ENCODE data around the gene ORM2.
A peak's percentile ranks its signal among the peaks of the same experiment; 100 is the strongest.
"Not testable (repeated sequence)": the region's sequence is repeated elsewhere in the genome, so short reads cannot be mapped to it uniquely, and the experiment has no call there.

ORM2 gene

DNA sequence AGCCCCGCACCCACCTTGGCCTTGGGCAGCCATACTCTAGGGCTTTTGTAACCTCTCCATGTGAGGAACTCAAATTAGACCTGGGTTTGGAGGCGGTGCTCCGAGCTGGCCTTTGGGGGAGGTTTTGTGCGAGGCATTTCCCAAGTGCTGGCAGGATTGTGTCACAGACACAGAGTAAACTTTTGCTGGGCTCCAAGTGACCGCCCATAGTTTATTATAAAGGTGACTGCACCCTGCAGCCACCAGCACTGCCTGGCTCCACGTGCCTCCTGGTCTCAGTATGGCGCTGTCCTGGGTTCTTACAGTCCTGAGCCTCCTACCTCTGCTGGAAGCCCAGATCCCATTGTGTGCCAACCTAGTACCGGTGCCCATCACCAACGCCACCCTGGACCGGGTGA, at the start of gene ORM2:
Gene ORM2 (plus strand): TSS at position 245 of the 398 bp plus-strand sequence. CDS start 36 bp downstream, at position 281.
- not testable (repeated sequence) for DNase-seq

DNA sequence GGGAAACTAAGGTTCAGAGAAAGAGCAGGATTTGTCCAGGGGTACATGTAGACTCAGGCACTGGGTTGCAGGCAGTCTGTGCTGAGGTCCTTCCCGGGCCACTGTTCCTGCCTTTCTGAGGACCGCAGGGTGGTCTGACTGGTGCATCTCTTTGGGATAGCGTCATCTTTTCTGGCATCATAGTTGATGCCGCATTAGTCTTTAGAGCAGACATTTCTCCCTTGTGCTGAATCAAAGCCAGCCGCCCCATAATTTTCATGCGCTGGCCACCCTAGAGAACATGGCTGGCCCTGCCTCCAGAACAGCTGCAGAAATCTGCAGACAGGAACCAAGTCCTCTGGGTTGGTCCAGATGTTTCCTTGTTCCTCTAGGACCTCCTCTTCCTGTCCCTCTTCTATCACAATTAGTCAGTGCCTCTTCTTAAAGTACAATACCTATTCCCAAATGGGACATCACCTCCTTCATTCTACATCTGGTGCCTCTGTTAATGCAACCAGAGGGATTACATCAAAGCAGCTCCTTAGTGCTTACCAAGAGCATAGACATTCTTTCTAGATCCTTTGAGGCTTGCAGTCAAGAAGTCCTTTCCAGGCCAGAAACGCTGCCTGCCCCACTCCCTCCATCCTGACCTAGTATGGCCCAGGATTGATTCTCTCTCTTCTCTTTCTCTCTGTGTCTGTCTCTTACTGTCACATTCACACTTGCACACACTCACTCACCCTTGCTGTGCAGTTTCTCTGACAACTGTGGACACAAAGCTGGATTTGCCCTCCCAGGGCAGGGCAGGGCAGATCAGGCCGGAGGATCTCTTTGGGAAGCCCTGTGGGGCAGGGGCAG, 48.8 kb upstream of the ORM2 start:
- DNase-seq, result no peak

DNA sequence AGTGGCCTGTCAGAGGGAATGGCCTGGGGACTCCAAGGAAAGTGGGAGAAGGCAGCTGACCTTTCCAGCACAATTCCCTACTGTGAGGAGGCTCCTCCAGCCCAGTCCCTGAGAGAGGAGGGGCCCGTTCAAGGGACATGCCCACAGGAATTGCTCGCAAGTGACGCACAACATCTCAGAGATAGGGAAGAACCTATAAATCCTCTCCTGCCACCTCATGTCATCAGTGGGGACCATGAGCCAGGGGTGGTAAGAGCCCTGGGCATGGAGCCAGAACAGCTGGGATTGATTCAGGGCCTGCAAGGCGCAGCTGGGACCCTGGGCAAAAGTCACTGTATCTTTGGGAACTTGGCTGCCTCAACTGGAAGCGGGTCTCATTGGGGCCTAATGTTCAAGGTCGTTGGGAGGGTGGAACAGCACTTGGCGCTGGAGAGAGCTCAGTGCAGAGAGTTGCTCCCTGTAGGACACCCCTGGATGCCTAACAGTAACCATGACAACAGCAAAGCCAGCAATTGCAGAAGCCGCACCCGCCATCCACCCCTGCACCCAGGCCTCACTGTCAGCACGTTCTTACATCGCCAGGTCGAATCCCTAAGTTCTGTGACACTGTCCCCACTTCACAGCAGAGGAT, 48.1 kb upstream of the ORM2 start:
- DNase-seq, result no peak

DNA sequence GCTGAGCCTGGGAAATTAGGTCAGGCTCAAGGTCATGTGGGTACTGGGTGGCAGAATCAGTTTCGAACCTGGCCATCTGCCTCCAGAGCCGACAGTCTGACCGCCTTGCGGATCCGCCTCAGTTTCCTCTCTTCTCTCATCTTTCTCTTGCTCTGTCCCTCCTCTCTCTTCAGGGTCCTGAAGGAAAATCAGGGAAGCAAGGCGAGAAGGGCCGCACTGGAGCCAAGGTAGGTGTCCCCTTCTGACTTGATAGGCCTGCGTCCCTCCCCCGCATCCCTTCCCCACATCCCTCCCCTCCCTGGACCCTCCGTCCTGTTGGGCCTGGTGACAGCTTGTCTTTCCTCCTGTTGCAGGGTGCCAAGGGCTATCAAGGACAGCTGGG, 47.6 kb upstream of the ORM2 start:
- DNase-seq, result no peak

DNA sequence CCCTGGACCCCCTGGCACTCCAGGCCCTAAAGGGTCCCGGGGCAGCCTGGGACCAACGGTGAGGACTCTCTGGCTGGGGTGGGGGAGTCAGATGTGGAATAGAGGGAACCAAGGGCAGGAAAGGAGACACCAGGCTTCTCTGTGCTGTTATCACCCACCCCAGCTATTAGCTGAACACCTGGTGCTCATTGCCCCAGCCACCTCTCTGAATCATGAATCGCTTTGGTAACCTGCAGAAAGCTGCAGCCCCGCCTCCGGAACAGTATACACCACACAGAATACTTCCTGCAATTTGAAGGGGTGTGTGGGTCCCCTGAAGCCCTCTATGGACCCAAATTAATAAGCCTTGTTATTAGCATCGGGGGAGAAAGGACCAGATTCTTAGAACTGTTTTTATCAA, 47.2 kb upstream of the ORM2 start:
- no peak for DNase-seq

DNA sequence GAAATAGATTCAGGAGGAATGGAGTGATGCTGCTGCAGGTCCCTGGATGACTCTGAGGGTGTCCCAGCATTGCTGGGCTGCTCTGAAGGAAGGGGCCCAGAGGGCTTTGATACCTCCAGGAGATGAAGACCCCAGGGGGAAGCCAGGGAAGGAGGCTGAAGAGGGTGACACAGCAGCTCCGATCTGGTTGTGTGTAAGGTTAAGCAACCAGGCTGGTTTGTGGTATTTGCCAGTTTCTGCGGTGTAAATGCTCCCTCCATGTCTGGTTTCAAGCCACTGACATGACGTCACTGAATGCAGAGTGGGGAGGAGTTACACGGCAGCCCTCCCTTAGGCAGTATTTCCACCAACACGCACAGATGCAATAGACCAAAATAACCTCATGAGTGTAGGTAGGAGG, 46.7 kb upstream of the ORM2 start:
- DNase-seq, result no peak

DNA sequence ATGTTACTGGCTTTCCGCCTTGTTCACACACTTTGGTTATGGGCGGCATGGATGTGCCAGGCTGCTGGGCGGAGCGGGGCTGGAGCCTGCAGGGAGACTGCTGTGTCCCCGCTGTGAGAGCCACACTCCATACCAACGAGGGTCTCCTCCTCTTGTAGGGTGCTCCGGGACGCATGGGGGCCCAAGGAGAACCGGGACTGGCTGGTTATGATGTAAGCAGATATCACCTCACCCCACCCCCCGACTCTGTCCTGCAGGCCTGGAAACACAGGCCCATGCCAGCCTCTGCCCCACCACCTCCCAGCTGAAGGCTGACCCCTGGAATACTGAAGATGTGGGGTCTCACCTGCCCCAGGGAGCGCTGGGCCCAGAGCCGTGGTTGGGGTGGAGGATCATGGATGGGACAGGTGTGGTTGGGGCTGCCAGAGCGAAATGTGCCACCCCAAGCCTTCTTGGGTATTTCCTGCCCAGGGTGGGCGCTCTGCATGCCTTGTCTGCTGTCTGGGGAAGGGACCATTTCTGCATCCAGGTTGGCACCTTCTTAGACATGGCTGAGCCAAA, 46.0 kb upstream of the ORM2 start:
- DNase-seq, result no peak

DNA sequence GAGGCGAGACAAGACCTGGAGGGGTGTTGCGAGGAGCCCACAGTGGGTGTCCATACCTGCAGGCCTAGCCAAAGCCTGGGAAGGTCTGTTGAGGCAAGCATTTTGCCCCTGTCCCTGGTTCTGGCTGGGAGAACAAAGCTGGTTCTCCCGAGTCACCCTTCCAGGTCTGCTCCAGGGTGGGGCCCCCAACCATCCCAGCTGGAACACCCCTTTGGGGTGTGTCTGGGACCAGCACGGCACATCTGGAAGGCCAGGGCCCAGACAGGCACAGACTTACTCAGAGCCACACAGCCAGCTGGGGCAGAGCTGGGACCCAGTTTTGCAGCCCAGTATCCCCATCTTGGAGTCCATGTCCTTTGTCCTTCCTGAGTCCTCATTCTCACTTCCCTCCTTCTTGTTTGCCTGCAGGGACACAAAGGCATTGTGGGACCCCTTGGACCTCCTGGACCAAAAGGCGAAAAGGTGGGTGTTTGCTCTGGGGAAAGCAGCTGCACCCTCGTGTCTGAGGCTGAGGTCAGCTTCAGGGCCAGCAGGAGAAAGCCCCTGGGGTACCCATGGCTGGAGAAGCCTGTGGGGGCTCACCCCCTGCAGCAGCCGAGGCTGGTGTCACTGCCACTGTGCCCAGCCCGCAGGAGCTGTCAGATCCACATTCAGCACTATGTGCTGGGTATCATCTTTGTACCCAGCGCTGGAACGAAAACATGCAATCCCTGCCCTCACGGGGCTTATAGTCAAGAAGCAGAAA, 45.2 kb upstream of the ORM2 start:
- no peak for DNase-seq

DNA sequence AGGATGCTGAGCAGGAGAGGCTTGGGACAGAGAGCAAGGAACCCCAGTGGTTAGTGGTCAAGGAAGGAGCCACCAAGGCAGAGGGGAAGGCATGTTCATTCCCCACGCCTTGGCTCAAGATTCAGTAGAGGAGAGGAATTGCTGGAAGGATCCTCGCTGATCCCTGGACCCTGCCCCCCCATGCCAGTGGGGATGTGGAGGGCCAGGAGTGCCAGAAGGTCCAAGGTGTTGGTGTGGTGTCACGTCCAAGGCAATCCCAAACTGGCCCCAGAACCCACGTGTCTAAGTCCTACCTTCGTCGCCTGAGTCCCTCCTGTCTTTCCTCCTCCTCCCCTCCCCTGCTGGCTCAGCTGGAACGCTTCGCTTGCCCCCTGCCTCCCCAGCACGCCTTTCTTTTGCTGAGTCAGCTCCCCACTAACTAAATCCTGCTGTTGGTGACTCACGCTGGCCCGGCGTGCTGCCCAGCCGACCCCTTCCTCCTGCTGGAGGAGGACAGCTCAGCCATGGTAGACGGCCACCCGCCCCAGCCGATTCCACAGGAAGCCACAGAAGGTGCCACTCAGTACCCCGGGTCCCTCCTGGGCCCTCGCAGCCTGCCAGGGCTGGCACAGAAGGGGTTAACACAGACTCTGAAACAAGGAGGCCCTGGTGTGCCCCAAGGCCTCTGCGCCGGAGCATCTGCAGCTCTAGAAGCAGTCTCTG, 44.4 kb upstream of the ORM2 start:
- peak; percentile 35 for DNase-seq

DNA sequence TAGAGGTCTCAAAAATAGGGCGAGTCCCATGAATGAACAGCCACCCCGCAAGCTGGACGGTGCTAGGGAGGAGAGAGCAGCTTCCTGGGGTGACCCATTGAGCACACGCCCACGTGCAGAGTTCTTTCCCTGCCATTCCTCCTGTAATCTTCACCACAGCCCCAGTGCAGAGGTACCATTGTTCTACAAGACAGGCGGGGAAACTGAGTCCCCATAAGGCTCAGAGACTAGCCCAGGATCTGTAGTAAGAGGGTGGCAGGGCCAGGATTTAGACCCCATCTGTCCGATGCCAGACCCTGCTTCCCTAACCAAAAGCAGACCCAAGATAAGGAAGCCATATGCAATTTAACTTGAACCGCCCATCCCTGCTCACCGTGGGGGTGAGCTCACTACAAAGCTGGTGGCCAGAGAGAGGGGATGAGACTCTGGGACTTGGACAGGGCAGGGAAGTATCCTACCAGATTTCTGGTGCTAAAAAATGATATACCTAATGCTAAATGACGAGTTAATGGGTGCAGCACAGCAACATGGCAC, 43.5 kb upstream of the ORM2 start:
- DNase-seq, result peak; percentile 36

DNA sequence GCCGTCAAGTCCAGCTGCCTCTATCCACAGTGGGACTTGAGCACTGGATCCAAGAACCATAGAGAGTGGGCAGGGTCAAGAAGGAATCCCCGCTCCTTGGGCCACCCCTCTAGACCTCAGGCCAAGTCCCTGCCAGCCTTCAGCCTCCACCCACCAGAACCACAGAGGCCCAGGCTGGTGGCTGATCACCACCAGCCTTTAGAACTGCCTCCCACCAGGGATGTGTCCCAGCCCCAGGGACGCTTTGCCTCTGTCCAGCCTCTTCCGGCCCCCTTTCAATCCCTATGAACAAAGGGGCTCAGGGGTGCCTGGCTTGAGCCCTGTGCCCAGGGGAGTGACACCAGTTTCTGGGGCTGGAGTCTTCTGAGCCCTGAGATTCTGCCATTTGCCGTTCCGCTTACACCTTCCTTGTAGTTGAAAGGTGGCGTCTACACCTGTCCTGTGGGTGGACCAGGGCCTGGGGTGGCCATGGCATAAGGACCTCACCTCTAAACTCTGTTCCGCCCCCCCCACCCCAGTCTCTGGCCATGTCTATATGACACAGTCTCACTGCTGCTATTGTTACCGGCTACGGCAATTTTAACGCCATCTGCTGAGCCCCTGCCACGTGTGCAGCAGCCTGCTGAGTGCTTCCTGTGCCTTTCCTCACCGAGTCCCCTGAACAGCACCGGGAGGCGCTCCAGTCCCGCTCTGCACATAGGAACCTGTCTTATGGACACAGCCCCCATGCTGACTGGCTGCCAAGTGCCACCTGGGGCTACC, 42.5 kb upstream of the ORM2 start:
- peak; percentile 43 for DNase-seq

DNA sequence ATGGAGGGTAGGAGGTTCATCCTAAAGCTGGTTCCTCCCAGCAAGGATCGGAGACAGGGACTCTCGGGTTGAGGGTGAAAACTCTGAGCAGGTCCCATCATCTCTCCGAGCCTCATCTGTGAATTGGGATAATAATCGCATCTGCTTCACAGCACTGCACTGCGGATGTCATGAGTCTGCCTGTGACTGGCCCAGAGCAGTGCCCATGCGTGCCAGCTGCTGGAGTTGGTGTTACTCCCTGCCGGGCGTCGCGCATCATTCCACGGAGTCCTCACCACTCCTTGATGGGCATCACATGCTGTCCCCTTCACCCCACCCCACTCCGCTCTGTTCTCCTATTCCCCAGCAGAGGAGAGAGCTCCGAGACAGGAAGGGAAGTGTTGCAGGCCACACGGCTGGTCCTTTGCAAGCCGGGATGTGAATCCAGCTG, 41.9 kb upstream of the ORM2 start:
- no peak for DNase-seq

DNA sequence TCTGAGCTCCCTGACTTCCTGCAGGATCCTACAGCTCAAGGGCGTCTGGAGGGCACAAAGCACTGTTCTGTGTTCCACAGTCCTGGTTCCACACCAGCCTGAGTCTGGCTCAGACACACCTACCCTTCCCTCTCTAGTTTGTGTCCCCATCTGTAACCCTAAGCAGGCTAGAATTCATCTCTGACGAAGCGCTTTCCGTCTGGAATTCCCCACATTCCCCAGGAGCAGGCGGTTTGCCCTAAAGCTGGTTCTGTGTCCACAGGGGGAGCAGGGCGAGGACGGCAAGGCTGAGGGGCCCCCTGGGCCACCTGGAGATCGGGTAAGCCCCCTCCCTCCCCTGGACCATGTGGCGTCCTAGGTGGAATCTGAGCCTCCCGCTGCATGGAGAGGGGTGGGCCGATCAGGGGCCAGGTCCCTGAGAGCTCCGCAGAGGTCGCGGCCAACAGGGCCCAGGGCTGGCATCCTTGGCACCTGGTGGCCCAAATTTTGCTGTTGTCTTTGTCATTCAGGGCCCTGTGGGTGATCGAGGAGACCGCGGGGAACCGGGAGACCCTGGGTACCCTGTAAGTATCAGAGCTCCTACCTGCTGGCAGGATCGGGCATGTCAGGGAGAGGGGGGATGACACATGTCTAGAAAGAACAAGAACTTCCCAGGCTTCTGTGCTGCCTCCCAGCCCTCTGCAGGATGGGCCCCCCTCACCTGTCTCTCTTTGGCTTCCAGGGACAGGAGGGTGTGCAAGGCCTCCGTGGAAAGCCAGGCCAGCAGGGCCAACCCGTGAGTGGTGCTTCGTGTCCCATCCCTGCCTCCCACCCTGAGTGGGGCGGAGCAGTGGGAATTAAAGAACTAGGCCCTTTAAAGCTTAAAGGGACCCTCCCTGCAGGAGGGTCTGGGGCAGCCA, 41.2 kb upstream of the ORM2 start:
- peak; percentile 43 for DNase-seq

DNA sequence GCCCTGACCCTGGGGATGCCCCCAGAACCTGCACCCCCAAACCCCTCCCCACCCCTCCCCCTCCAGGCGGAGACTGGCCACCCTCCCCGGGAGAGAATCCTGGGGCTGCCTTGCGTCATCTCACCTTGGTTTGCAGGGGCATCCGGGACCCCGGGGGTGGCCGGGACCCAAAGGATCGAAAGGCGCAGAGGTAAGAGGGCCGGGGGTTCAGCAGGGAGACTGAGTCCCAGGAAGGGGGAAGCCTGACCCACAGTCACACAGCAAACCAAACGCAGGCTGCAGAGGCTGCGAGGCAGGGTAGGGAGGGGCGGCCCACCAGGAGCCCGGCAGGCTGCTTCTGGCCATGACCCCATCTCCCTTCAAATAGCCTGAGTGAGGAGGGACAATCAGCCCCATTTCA, 40.6 kb upstream of the ORM2 start:
- peak; percentile 8 for DNase-seq

DNA sequence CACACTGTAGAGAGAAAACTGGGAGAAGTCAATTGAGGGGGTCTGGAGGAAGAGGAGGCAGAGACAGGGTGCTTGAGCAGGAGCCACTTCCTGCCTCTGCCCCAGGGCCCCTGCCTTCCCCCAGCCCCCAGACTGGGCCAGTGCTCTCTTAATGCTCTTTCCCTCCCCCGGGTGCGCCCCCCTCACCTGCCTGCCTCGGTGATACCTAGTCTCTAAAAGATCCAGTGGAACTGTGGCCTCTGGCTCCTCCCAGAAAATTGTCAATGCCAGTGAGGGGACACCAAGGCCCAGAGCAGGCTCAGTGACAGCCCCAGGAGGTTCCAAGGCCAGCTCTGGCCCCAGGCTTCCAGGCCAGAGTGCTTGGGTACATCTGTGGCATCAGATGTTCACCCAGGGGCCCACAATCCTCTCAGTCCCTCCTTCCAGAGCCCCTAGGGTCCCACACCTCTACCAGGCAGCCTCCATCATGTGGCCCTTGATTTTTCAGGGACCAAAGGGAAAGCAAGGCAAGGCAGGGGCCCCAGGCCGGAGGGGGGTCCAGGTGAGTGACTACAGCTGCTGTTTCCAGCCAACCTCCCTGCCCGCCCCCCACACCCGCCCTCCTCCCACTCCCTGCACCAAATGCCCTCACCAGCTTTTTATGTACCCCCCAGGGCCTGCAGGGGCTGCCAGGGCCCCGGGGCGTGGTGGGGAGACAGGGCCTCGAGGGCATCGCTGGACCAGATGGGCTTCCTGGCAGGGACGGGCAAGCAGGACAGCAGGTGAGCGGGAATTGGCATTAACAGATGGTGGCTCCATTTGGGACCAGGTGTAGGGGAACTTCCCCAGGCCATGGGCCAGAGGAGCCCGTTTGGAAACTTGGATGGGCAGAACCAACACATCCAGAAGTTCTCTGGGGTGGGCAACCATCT, 39.8 kb upstream of the ORM2 start:
- DNase-seq, result peak; percentile 51

DNA sequence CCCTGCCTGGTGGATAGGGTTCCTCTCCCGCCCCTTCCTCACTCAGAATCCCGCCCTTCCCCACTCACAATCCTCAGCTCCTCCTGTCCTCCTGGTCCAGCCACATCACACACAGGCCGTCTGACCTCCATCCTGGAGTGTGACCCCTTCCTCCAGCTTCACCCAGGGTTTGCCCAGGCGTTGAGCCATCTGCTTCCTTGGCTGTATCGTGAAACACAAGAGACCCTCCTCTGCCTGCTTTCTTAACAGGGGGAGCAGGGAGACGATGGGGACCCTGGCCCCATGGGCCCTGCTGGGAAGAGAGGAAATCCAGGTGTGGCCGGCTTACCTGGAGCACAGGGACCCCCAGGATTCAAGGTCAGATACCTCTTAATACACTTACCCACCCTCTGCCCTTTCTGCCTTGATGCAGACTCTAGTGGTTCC, 39.1 kb upstream of the ORM2 start:
- DNase-seq, result no peak

DNA sequence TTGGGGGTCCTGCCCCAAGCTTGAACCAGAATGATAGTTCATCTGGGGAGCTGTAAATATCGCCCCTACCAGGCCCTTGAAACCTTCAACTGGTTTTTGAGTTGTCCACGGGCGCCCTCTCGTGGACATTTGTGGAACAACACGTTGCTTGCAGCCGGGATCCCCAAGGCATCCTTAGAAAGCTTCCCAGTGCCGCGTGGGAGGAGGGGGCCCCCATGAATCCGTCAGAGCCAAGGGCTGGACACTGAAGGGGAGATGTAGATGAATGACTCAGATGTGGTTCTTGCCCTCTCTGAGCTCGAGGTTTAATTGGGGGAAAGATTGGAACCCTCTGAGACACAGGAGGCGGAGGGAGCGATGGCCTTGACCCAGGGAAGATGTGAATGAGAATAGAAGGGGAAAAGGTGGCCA, 38.6 kb upstream of the ORM2 start:
- DNase-seq, result peak; percentile 96

DNA sequence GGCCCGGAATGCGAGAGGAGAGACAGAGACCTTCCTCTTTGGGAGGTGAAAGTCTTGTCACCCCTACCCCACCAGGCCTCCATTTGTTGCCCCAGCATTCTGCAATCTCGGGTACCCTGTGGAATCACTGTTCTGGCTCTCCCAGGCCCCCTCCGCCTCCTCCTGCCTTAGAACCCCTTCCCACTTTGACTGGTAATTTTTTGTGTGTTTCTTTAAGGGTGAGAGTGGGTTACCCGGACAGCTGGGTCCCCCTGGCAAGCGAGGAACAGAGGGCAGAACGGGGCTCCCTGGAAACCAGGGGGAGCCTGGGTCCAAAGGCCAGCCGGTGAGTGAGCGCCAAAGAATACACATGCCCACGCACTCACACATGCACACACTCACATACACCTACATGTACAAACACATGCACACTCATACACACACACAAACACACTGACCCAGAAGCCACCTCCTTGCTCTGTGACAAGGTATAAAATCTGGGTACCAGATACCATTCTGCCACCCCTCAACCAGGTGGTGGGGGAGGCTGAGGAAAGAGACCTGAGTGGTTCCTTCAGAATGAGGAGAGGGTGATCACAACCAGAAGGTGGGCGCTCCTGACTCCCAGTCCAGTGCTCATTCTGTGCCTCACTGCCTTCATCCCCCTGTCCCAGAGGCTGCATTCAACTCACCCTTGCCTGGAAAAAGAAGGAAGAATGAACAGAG, 37.6 kb upstream of the ORM2 start:
- DNase-seq, result peak; percentile 38

DNA sequence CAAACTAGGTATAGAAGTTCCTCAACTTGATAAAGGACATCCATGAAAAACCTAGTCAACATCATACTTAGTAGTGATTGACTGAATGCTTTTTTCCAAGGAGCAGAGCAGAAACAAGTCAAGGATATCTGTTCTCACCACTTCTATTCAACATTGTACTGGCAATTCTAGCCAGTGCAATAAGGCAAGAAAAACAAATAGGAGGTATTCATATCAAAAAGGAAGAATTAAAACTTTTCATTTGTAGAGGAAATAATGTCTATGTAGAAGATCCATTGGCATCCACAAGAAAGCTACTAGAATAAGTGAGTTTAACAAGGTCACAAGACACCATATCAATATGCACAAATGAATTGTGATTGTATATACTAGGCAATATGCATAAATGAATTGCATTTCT, 35.0 kb upstream of the ORM2 start:
- DNase-seq, result no peak
